ENCODE measurements around the gene AMOTL1.
A peak's percentile ranks its signal among the peaks of the same experiment; 100 is the strongest.
"Not testable (repeated sequence)": the region's sequence is repeated elsewhere in the genome, so short reads cannot be mapped to it uniquely, and the experiment has no call there.

Gene AMOTL1

DNA sequence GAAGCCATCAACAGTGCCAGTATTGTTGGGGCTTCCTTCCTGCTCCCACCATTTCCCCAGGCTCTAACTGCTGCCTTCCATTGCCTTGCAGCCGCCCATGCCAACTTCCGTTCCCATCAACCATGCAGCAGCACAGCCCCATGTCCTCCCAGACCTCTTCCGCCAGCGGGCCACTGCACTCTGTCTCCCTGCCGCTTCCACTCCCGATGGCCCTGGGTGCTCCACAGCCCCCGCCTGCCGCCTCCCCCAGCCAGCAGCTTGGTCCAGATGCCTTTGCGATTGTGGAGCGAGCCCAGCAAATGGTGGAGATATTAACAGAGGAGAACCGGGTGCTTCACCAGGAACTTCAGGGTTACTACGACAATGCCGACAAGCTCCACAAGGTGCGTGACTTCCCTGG lies 53.3 kb downstream of the AMOTL1 start:
- no peak for DNase-seq (ENCODE audit: low read depth)

GRCh38 chr11:94822080-94822479 lies 53.9 kb downstream of the AMOTL1 start:
- DNase-seq (ENCODE audit: low read depth), result no peak

DNA sequence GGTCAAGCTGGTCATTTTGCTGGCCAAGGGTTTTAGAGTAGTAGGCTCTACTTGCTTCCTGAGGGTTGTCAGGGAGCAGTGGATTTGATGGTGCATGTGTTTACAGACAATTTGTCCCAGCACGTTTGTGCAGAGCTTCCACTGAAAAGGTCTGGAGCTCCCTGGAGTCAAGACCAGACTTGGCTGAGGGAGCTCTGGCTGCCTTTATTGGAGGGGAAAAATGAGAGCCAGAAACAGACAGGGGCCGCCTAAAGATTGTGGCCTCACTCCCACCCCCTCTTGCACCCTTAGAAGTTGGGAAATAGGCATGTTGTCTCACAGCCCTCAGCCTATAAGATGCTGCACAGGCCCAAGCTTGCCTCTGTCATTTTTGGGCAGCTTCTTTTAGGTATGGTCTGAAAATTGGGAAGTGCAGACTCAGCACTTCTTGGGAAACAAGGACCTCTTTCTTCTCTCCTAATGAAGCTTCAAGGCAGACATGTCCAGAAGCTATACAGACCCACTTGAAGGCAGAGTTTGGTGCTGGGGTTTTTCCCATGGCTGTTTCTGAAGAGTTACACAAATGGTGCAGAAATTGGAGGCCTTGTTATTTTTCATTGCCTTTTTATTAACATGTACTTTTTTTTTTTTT lies 55.1 kb downstream of the AMOTL1 start:
- DNase-seq (ENCODE audit: low read depth), result no peak

- no peak for DNase-seq (ENCODE audit: low read depth)
Observed at GRCh38 chr11:94825031-94825430, 56.9 kb downstream of the AMOTL1 start.

DNA sequence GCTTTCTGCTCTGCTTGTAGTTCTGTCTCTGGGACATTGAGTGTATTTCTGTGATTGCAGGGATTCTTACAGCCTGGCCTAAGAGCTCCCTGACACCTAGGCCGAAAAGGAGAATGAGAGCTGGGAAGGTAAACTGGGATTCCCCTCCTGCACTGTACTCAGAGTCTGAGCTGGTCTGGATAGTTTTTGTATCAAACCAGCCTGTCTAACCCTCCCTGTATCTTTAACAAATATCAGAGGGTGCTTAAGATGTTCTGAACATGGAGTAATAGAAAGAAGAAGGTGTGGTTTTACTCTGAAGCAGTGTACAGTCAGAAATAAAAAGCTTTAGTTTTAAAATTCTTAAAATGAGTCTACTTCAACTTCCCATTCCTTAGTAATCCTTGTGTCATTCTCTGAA lies 57.3 kb downstream of the AMOTL1 start:
- no peak for DNase-seq (ENCODE audit: low read depth)

DNA sequence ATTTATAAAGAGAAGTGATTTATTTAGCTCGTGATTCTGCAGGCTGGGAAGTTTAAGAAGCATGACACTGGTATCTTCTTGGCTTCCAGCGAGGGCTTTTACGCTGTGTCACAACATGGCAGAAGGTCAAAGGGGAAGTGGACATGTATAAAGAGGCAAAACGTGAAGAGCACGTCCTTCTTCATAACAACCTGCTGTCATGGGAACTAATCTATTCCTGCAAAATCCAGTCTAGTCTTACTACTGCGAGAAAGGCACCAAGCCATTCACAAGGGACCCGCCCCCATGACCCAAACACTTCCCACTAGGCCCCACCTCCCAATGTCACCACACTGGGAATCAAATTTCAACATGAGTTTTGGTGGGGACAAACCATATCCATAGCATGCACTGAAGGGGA lies 58.3 kb downstream of the AMOTL1 start:
- DNase-seq (ENCODE audit: low read depth), result no peak

GRCh38 chr11:94828088-94828487 lies 59.9 kb downstream of the AMOTL1 start:
- no peak for DNase-seq (ENCODE audit: low read depth)

GRCh38 chr11:94830722-94831510 lies 62.8 kb downstream of the AMOTL1 start:
- no peak for DNase-seq (ENCODE audit: low read depth)

DNA sequence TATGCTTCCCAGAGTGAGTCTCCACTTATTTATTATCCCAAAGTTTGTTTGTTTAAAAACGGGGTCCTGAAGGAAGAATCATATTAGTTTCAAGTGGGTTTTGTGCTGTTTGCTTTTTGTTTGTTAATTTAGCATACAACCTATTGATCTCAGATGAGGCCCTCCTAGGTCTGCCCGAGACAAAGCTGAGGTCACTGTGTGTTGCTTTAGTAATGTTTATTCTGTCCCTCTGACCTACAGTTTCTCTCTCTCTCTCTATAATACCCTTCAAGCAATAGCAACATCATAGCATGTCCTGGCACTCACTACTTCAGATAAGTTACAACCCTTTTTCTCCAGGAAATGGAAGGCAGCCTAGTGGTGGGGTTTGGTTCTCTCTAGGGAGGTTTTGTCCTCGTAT lies 63.4 kb downstream of the AMOTL1 start:
- DNase-seq (ENCODE audit: low read depth), result no peak

GRCh38 chr11:94832604-94833235 lies 64.6 kb downstream of the AMOTL1 start:
- DNase-seq (ENCODE audit: low read depth), result no peak

DNA sequence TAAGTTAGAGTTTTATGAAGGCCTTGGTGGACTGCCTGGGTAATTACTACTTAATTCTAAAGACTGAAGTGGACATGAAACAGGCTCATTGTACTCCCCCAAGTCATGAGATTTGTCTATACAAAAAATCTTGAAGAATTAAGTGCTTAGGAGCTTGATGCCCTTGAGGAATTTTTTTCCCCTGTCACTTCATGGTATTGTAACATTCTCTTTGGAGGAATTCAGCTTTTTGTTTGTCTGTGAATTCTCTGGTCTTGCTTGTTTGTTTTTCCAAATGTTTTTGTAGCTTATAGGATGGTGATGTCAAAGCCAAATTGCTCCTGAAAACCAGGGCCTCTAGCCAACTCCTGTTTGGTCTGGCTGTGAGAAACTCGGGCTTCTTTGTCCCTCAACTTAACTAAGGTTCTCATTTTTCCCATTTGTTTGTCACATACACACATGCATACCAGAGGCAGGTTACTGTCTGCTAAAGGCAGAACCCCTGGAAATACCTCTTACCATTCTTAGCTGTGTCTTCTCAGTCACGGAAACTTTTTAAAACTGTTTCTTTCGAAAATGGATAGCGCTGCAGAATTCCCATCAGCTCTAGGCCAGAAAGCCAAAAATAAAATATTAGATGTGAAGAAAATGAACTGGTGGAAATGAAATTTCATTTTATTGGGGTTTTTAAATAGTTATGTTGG lies 66.9 kb downstream of the AMOTL1 start:
- no peak for DNase-seq (ENCODE audit: low read depth)

- peak; percentile 17 for DNase-seq (ENCODE audit: low read depth)
Observed at GRCh38 chr11:94835594-94835927, 67.4 kb downstream of the AMOTL1 start.

- DNase-seq (ENCODE audit: low read depth), result no peak
Observed at GRCh38 chr11:94837317-94837716, 69.2 kb downstream of the AMOTL1 start.

DNA sequence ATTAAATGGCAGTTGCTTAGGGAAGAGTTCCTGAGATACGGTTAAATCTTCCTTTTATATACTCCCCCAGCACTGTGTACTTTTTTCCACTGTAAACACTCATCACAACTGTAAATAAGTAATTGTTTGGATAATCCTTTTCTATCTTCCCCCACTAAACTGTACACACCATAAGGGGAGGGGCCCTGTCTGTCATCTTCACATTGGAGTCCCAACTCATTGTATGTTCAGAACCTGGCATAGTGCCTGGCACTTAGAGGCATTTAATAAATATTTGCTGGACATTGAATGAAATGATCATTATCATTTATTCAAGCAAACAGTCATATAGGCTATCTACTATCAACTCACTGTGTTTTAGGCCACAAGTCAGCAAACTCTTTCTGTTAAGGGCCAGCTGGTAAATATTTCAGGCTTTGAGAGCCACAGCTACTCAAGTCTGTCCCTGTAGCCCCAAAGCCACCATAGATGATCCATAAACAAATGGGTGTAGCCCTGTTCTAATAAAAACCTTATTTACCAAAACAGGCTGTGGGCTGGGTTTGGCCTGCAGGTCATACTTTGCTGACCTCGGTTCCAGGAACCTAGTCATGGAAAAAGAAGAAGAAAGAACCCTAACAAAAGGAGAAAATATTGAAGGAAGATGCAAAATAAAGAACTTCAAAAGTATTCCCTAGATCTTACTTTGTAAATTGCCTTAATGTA lies 70.0 kb downstream of the AMOTL1 start:
- DNase-seq (ENCODE audit: low read depth), result no peak

DNA sequence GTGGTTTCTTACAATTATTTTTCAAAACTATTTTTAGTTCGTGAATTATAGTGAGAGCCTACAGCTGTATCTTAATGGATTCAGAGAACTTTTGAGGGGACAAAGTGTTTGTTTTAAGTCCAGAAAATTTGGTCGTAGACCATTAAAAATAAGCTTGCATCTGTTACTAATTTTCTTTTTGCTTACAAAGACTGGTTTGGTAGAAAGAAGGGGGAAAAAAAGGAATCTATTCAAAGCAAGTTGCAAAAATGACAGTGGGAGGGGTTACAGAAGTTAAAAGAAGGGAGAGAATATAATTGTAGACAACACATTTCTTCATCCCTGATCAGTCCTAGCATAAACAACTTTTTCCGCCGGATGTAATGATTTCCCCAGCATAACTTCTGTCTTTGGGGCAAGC lies 72.1 kb downstream of the AMOTL1 start:
- no peak for DNase-seq (ENCODE audit: low read depth)

DNA sequence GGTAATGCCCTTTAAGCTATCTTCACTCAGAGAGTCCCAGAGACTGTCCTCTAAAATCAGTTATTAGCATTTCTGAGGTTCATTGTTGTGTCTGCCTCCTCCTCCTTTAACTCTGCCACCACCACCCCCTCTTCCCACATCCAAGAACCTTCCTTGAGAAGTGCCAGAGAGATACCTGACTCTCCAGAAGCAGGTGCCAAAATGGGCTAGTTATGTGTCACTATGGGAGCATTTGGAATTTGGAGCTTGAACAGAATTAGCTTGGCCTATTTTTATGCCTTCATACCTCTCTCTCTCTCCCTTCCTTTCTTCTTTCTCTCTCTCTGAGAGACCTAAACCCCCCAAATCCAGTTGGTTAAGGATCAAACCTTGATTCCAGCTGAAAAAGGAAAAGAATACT lies 75.9 kb downstream of the AMOTL1 start:
- no peak for DNase-seq (ENCODE audit: low read depth)

GRCh38 chr11:94845622-94846021 lies 77.5 kb downstream of the AMOTL1 start:
- DNase-seq (ENCODE audit: low read depth), result no peak

GRCh38 chr11:94849839-94850238 lies 81.7 kb downstream of the AMOTL1 start:
- DNase-seq (ENCODE audit: low read depth), result no peak

- no peak for DNase-seq (ENCODE audit: low read depth)
Observed at GRCh38 chr11:94851864-94852636, 83.9 kb downstream of the AMOTL1 start.

DNA sequence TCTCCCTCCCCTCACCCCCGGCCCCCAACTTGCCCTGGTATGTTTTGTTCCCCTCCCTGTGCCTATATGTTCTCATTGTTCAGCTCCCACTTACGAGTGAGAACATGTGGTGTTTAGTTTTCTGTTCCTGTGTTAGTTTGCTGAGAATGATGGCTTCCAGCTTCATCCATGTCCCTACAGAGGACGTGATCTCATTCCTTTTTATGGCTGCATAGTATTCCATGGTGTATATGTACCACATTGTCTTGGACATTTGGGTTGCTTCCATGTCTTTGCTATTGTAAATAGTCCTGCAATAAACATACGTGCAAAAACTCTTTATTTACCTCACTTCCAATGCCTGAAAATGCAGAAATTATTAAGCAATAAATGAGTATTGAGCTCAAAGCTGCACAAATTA lies 85.1 kb downstream of the AMOTL1 start:
- DNase-seq (ENCODE audit: low read depth), result not testable (repeated sequence)

GRCh38 chr11:94853836-94854235 lies 85.7 kb downstream of the AMOTL1 start:
- DNase-seq (ENCODE audit: low read depth), result no peak

Data from HS-27A (cell line).